GM19328 (cell line): ENCODE measurements around the gene SKAP1.
"Not testable (repeated sequence)": the region's sequence is repeated elsewhere in the genome, so short reads cannot be mapped to it uniquely, and the experiment has no call there.

Source experiments
- ATAC-seq: cut with Tn5 transposase; IDR thresholded peaks from one replicate; pipeline ENCODE4 v1.9.1; 2021; ENCODE audit warnings: mild to moderate bottlenecking, moderate library complexity; ENCODE audit not compliant: unreplicated experiment

Gene SKAP1

GRCh38 chr17:48449335-48449734 lies 19.3 kb upstream of the SKAP1 start:
- not testable (repeated sequence) for ATAC-seq

GRCh38 chr17:48445248-48445620 lies 15.2 kb upstream of the SKAP1 start:
- ATAC-seq: no peak

GRCh38 chr17:48444516-48445247 lies 14.7 kb upstream of the SKAP1 start:
- no peak for ATAC-seq

GRCh38 chr17:48443712-48444111 lies 13.7 kb upstream of the SKAP1 start:
- no peak for ATAC-seq

GRCh38 chr17:48442819-48443218 lies 12.8 kb upstream of the SKAP1 start:
- ATAC-seq: no peak

- no peak for ATAC-seq
Observed at GRCh38 chr17:48441862-48442261, 11.8 kb upstream of the SKAP1 start.

- ATAC-seq: peak; percentile 73
Observed at GRCh38 chr17:48441231-48441711, 11.3 kb upstream of the SKAP1 start.

GRCh38 chr17:48440669-48441068 lies 10.7 kb upstream of the SKAP1 start:
- no peak for ATAC-seq

- no peak for ATAC-seq
Observed at GRCh38 chr17:48439875-48440505, 10.0 kb upstream of the SKAP1 start.

- ATAC-seq: no peak
Observed at GRCh38 chr17:48439110-48439850, 9.3 kb upstream of the SKAP1 start.

- no peak for ATAC-seq
Observed at GRCh38 chr17:48438516-48439061, 8.6 kb upstream of the SKAP1 start.

- ATAC-seq: no peak
Observed at GRCh38 chr17:48433896-48434295, 3.9 kb upstream of the SKAP1 start.

- ATAC-seq: no peak
Observed at GRCh38 chr17:48432820-48433775, 3.1 kb upstream of the SKAP1 start.

- no peak for ATAC-seq
Observed at GRCh38 chr17:48429156-48429555, 858 bp downstream of the SKAP1 start.

- ATAC-seq: no peak
Observed at GRCh38 chr17:48427598-48427997, 2.4 kb downstream of the SKAP1 start.

- ATAC-seq: no peak
Observed at GRCh38 chr17:48426761-48427500, 3.1 kb downstream of the SKAP1 start.

- ATAC-seq: no peak
Observed at GRCh38 chr17:48426019-48426665, 3.9 kb downstream of the SKAP1 start.

GRCh38 chr17:48422060-48422459 lies 8.0 kb downstream of the SKAP1 start:
- ATAC-seq: not testable (repeated sequence)

GRCh38 chr17:48420823-48421222 lies 9.2 kb downstream of the SKAP1 start:
- no peak for ATAC-seq
